ENCODE data around the gene PRKN. TPM values are rescaled to one million over a fixed set of nuclear protein-coding genes. Genes with fewer than 3 reads are reported as not detected.

The PRKN gene
- total RNA-seq, 1 experiment from 2014 or later = 0.34 TPM

DNA sequence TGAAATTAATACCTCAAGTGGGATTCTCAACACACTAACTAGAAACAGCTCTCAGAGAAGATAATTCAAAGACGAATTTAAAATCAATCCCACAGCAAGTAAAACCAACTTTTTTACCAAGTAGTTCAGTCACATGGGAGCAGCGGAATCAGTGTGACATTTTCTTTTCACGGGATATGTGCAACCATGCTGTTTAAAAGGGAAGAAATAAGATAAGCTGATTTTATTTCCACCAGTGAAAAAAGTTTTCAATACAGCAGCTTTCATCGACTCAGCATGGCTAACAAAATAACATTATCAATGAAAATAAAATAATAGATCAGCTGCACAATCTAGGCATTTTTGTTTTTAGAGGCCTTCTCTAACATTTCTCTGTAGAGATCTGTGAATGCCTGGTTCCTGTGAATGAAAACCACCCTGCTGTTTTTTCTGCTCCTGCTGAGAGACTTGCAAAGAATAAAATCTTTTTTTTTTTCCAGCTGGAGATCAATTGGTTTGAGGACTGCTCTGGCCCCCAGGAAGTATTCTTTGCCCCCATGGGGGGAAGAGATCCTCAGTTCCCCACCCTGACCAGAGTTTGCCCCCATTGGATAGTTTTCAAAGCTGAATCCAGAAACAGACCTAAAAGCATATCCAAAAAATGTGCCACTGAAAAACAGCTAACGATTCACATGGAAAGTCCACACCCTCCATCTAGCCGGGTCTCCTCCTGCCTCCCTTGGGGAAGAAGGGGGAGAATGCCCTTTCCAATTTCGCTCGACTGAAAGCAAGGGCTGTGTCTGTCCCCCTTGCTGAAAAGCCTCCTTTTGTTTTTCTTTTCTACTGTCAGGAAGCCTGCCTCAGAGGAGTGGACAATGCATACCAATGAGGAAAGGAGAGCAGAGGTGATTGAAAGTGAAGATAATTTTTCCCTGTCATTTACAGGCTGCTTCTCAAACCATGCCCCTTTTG lies 317.6 kb downstream of the PRKN start:
- intact Hi-C loops (cut with micrococcal nuclease; ENCODE audit: unreplicated experiment) = no loop called here
- Histone ChIP-seq H3K27me3 (replicated peaks; ENCODE audit: control insufficient read depth, insufficient read depth, low read length) (no peaks in the 10 kb centered on the region), H3K9me3 (no peaks in the 10 kb centered on the region), H3K4me3 (ENCODE audit: low read depth, low read length) (no peak overlapping the region), H3K4me1 (no peaks in the 10 kb centered on the region), H3K36me3 (ENCODE audit: control insufficient read depth, insufficient read depth, low read length) (no peaks in the 10 kb centered on the region)
- H3K4me3 Mint-ChIP-seq (ENCODE audit: unreplicated experiment) = no peak overlapping the region
- H3K4me1 Mint-ChIP-seq (ENCODE audit: low read depth, unreplicated experiment) = no peaks in the 10 kb centered on the region
- H3K27me3 Mint-ChIP-seq (ENCODE audit: insufficient read depth, unreplicated experiment) = peaks cover 9% of the 10 kb centered on the region
- no peak overlapping the region for H3K27ac Mint-ChIP-seq (ENCODE audit: unreplicated experiment)
- no TSS peak for BruUV-seq (replicated peaks)
- ChIA-PET CTCF (no interaction called here), POLR2A (no interaction called here)
- H3K9me3 Mint-ChIP-seq (ENCODE audit: unreplicated experiment) = no peaks in the 10 kb centered on the region
- TF ChIP-seq, protein P1, sequence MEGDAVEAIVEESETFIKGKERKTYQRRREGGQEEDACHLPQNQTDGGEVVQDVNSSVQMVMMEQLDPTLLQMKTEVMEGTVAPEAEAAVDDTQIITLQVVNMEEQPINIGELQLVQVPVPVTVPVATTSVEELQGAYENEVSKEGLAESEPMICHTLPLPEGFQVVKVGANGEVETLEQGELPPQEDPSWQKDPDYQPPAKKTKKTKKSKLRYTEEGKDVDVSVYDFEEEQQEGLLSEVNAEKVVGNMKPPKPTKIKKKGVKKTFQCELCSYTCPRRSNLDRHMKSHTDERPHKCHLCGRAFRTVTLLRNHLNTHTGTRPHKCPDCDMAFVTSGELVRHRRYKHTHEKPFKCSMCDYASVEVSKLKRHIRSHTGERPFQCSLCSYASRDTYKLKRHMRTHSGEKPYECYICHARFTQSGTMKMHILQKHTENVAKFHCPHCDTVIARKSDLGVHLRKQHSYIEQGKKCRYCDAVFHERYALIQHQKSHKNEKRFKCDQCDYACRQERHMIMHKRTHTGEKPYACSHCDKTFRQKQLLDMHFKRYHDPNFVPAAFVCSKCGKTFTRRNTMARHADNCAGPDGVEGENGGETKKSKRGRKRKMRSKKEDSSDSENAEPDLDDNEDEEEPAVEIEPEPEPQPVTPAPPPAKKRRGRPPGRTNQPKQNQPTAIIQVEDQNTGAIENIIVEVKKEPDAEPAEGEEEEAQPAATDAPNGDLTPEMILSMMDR (IDR thresholded peaks at IDR 0.05; ENCODE audit: insufficient read depth in 1 of 2, low read depth in 1 of 2, low read length in 1 of 2, severe bottlenecking in 1 of 2, unreplicated experiment in 1 of 2) = no peak
- no peak for DNase-seq
- H3K36me3 Mint-ChIP-seq (ENCODE audit: insufficient read depth, unreplicated experiment) = no peaks in the 10 kb centered on the region

DNA sequence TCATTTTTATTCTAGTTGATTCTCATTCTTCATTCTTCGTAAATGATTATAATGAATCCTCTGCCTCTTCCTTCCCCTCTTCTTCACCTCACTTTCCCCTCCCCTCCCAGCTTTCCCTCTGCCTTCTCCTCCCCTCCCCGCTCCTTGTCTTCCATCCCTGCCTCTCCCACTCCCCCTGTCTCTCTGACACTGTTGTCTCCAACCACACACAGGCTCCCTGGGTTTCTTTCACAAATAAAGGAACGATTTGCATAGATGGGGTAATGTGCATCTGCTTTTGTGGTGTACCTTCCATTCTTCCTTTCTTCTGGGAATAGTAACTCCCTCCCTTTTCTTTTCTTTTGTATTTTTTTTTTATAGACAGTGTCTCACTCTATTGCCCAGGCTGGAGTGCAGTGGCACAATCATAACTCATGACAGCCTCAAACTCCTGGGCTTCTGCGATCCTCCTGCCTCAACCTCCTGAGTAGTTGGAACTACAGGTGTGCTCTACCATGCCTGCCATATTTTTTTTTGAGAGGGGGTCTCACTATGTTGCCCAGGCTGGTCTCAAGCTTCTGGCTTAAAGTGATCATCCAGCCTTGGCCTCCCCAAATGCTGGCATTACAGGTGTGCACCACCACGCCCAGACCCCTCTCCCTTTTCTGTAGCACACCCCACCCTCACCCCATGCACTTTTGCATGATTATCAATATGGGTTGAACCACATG lies 318.6 kb downstream of the PRKN start:
- CTCF ChIA-PET = no interaction called here
- no TSS peak for BruUV-seq (replicated peaks)
- DNase-seq = no peak
- TF ChIP-seq, protein P1 (IDR thresholded peaks at IDR 0.05; ENCODE audit: insufficient read depth in 1 of 2, low read depth in 1 of 2, low read length in 1 of 2, severe bottlenecking in 1 of 2, unreplicated experiment in 1 of 2) = no peak
- no peaks in the 10 kb centered on the region for H3K36me3 Mint-ChIP-seq (ENCODE audit: insufficient read depth, unreplicated experiment)
- intact Hi-C loops (cut with micrococcal nuclease; ENCODE audit: unreplicated experiment) = no loop called here
- H3K36me3 ChIP-seq (ENCODE audit: control insufficient read depth, insufficient read depth, low read length) = no peaks in the 10 kb centered on the region
- H3K9me3 Mint-ChIP-seq (ENCODE audit: unreplicated experiment) = no peaks in the 10 kb centered on the region
- no peak overlapping the region for H3K27ac Mint-ChIP-seq (ENCODE audit: unreplicated experiment)
- H3K27me3 ChIP-seq (replicated peaks; ENCODE audit: control insufficient read depth, insufficient read depth, low read length) = no peaks in the 10 kb centered on the region
- POLR2A ChIA-PET = no interaction called here
- H3K4me1 ChIP-seq = no peaks in the 10 kb centered on the region
- peaks cover 9% of the 10 kb centered on the region for H3K27me3 Mint-ChIP-seq (ENCODE audit: insufficient read depth, unreplicated experiment)
- H3K4me3 ChIP-seq (ENCODE audit: low read depth, low read length) = no peak overlapping the region
- H3K4me1 Mint-ChIP-seq (ENCODE audit: low read depth, unreplicated experiment) = no peaks in the 10 kb centered on the region
- no peaks in the 10 kb centered on the region for H3K9me3 ChIP-seq
- no peak overlapping the region for H3K4me3 Mint-ChIP-seq (ENCODE audit: unreplicated experiment)

DNA sequence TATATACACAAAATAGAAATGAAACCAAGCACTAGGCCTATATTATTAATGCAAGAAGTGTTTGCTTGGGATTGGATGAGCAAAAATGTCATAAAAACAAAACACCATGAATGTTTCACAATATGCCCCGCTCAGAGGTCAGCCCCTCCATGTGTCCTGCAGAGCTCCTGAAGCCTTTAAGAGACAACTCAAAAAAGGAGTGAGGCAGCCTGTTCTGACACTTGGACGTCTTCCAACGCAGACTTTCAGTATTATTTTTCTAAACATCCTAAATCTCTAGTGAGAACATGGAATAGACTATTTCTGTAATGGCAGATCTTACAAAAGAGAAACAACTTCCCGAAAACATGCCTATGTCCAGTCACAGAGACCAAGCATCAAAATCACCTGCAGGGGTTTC lies 322.6 kb downstream of the PRKN start:
- no peaks in the 10 kb centered on the region for H3K4me1 Mint-ChIP-seq (ENCODE audit: low read depth, unreplicated experiment)
- intact Hi-C loops (cut with micrococcal nuclease; ENCODE audit: unreplicated experiment) = no loop called here
- Histone ChIP-seq H3K4me1 (no peaks in the 10 kb centered on the region), H3K36me3 (ENCODE audit: control insufficient read depth, insufficient read depth, low read length) (no peaks in the 10 kb centered on the region), H3K27me3 (replicated peaks; ENCODE audit: control insufficient read depth, insufficient read depth, low read length) (no peaks in the 10 kb centered on the region), H3K4me3 (ENCODE audit: low read depth, low read length) (no peak overlapping the region), H3K9me3 (no peaks in the 10 kb centered on the region)
- H3K27ac Mint-ChIP-seq (ENCODE audit: unreplicated experiment) = no peak overlapping the region
- no peak overlapping the region for H3K4me3 Mint-ChIP-seq (ENCODE audit: unreplicated experiment)
- ChIA-PET CTCF (no interaction called here), POLR2A (no interaction called here)
- H3K36me3 Mint-ChIP-seq (ENCODE audit: insufficient read depth, unreplicated experiment) = no peaks in the 10 kb centered on the region
- BruUV-seq (replicated peaks) = no TSS peak
- H3K9me3 Mint-ChIP-seq (ENCODE audit: unreplicated experiment) = no peaks in the 10 kb centered on the region
- DNase-seq = no peak
- TF ChIP-seq, protein P1 (IDR thresholded peaks at IDR 0.05; ENCODE audit: insufficient read depth in 1 of 2, low read depth in 1 of 2, low read length in 1 of 2, severe bottlenecking in 1 of 2, unreplicated experiment in 1 of 2) = no peak
- H3K27me3 Mint-ChIP-seq (ENCODE audit: insufficient read depth, unreplicated experiment) = peaks cover 4% of the 10 kb centered on the region
